Measurements from ENCODE around the gene CEP162. TPM values are rescaled to one million over a fixed set of nuclear protein-coding genes. Genes with fewer than 3 reads are reported as not detected.

Gene CEP162
- total and polyA plus RNA-seq, 2 donors (not counting 1 experiment from before 2014, with no cell fraction given) = 1.8 to 13.4 TPM

DNA sequence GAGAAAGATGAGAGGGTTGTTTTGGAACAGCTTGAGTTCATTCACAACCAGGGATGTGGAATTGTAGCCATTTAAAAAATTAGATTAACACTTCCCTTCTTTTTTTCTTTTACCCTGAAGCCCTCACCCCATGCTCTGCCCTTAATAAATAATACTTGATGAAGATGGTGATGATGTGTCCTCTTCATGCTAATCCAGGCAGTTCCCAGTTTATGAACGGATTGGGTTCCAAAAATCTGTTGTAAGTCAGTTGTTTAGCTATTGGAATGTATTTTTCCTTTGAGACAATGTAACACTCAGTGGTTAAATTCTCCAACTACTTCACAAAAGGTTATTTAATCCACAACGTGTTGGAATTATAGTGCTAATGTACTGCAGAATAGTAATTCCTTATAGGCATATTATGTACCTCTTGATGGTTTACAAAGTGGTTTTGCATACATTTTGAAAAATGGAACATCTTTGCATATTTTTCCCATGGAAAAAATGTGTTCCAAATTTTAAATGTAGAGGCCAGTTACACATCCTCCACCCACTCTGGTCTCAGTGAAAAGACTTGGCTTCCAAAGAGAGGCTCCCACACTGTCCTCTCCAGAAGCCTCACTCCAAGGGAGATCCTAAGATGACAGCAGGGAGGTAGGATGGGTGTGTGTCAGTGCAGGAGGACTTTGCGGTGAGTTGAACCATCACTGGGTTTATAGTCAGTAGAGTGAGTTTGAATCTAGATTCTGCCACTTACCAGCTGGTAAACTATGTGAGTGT, 45.8 kb upstream of the CEP162 start:
- ChIA-PET POLR2A (no interaction called here), CTCF (no interaction called here)
- H3K4me3 Mint-ChIP-seq = no peak overlapping the region
- H3K9me3 Mint-ChIP-seq (ENCODE audit: insufficient read depth) = no peaks in the 10 kb centered on the region
- no peak for DNase-seq
- WGBS (ENCODE audit: insufficient coverage) = 89% methylated on average over 1 of the region's 3 CpGs
- H3K36me3 ChIP-seq (replicated peaks in 1 of 2; ENCODE audit: control extremely low read depth in 1 of 2, control insufficient read depth in 1 of 2, extremely low read depth in 1 of 2, insufficient read depth in 2 of 2, low read length in 1 of 2) = no peaks in the 10 kb centered on the region
- H3K4me1 Mint-ChIP-seq = no peaks in the 10 kb centered on the region
- no peak overlapping the region for H2AFZ ChIP-seq (ENCODE audit: insufficient read depth, low read depth, low read length, poor library complexity, severe bottlenecking)
- H3K27ac Mint-ChIP-seq = no peak overlapping the region
- H3K9me3 ChIP-seq (ENCODE audit: control extremely low read depth in 1 of 3, control insufficient read depth in 2 of 3, insufficient read depth in 1 of 3, low read length in 2 of 3) = no peaks in the 10 kb centered on the region
- no peak overlapping the region for H3K9ac ChIP-seq (ENCODE audit: low read length)
- no peaks in the 10 kb centered on the region for H3K79me2 ChIP-seq (ENCODE audit: control insufficient read depth, insufficient read depth, low read length)
- no peak for ATAC-seq (ENCODE audit: low read depth)
- no peaks in the 10 kb centered on the region for H4K20me1 ChIP-seq (ENCODE audit: control insufficient read depth, insufficient read depth, low read length, poor library complexity, severe bottlenecking)
- no peak overlapping the region for H3K4me3 ChIP-seq (ENCODE audit: control extremely low read depth in 1 of 5, extremely low read depth in 1 of 5, insufficient read depth in 1 of 5, low read depth in 2 of 5, low read length in 4 of 5)
- intact Hi-C loops (cut with micrococcal nuclease) = no loop called here
- no peaks in the 10 kb centered on the region for H3K4me1 ChIP-seq (ENCODE audit: control insufficient read depth in 2 of 2, insufficient read depth in 2 of 2, low read length in 2 of 2)
- H3K27me3 Mint-ChIP-seq = peaks cover 17% of the 10 kb centered on the region
- no peaks in the 10 kb centered on the region for H3K27me3 ChIP-seq (replicated peaks in 1 of 4; ENCODE audit: control extremely low read depth in 1 of 4, control insufficient read depth in 3 of 4, insufficient read depth in 4 of 4, low read length in 3 of 4)
- TF ChIP-seq, protein P1, sequence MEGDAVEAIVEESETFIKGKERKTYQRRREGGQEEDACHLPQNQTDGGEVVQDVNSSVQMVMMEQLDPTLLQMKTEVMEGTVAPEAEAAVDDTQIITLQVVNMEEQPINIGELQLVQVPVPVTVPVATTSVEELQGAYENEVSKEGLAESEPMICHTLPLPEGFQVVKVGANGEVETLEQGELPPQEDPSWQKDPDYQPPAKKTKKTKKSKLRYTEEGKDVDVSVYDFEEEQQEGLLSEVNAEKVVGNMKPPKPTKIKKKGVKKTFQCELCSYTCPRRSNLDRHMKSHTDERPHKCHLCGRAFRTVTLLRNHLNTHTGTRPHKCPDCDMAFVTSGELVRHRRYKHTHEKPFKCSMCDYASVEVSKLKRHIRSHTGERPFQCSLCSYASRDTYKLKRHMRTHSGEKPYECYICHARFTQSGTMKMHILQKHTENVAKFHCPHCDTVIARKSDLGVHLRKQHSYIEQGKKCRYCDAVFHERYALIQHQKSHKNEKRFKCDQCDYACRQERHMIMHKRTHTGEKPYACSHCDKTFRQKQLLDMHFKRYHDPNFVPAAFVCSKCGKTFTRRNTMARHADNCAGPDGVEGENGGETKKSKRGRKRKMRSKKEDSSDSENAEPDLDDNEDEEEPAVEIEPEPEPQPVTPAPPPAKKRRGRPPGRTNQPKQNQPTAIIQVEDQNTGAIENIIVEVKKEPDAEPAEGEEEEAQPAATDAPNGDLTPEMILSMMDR (IDR thresholded peaks at IDR 0.05) = no peak
- TF ChIP-seq EZH2 (IDR thresholded peaks at IDR 0.05; ENCODE audit: borderline replicate concordance, insufficient read depth, low read depth, low read length, poor library complexity, severe bottlenecking) = no peak
- H3K27ac ChIP-seq (ENCODE audit: low read length in 2 of 2) = no peak overlapping the region
- H3K4me2 ChIP-seq (replicated peaks; ENCODE audit: low read depth, low read length, poor library complexity, severe bottlenecking) = no peak overlapping the region

DNA sequence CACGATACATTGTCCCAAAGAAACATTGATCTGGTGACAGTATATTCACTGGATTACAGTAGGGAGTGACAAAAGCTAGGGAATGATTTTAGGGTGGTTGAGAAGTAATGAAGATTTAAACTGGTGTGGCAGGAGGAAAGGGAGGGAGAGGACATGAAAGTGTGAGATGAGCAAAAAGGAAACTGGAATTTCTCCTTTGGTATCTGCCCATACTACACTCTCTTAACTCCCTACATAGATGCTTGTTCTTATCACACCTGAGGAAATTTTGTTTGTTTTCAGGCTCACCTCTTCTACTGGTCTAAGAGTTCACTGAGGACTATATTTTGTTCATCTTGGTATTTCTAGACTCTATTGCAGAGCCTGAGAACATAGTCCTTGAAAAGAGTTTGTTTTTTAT, 44.9 kb upstream of the CEP162 start:
- POLR2A ChIA-PET = no interaction called here
- H3K27me3 Mint-ChIP-seq = peaks cover 14% of the 10 kb centered on the region
- no peaks in the 10 kb centered on the region for H3K27me3 ChIP-seq (replicated peaks in 1 of 4; ENCODE audit: control extremely low read depth in 1 of 4, control insufficient read depth in 3 of 4, insufficient read depth in 4 of 4, low read length in 3 of 4)
- no peak overlapping the region for H3K27ac ChIP-seq (ENCODE audit: low read length in 2 of 2)
- ATAC-seq (ENCODE audit: low read depth) = no peak
- H3K36me3 ChIP-seq (replicated peaks in 1 of 2; ENCODE audit: control extremely low read depth in 1 of 2, control insufficient read depth in 1 of 2, extremely low read depth in 1 of 2, insufficient read depth in 2 of 2, low read length in 1 of 2) = no peaks in the 10 kb centered on the region
- H3K4me1 Mint-ChIP-seq = no peaks in the 10 kb centered on the region
- no peak for TF ChIP-seq EZH2 (IDR thresholded peaks at IDR 0.05; ENCODE audit: borderline replicate concordance, insufficient read depth, low read depth, low read length, poor library complexity, severe bottlenecking)
- TF ChIP-seq, protein P1 (IDR thresholded peaks at IDR 0.05) = no peak
- CTCF ChIA-PET = no interaction called here
- H3K4me3 ChIP-seq (ENCODE audit: control extremely low read depth in 1 of 5, extremely low read depth in 1 of 5, insufficient read depth in 1 of 5, low read depth in 2 of 5, low read length in 4 of 5) = no peak overlapping the region
- H3K4me1 ChIP-seq (ENCODE audit: control insufficient read depth in 2 of 2, insufficient read depth in 2 of 2, low read length in 2 of 2) = no peaks in the 10 kb centered on the region
- no peaks in the 10 kb centered on the region for H3K9me3 ChIP-seq (ENCODE audit: control extremely low read depth in 1 of 3, control insufficient read depth in 2 of 3, insufficient read depth in 1 of 3, low read length in 2 of 3)
- no peaks in the 10 kb centered on the region for H3K79me2 ChIP-seq (ENCODE audit: control insufficient read depth, insufficient read depth, low read length)
- no peak overlapping the region for H3K4me3 Mint-ChIP-seq
- H3K9ac ChIP-seq (ENCODE audit: low read length) = no peak overlapping the region
- intact Hi-C loops (cut with micrococcal nuclease) = no loop called here
- 75% methylated on average over 1 of the region's 1 CpG for WGBS (ENCODE audit: insufficient coverage)
- no peak for DNase-seq
- no peak overlapping the region for H3K4me2 ChIP-seq (replicated peaks; ENCODE audit: low read depth, low read length, poor library complexity, severe bottlenecking)
- no peak overlapping the region for H3K27ac Mint-ChIP-seq
- H4K20me1 ChIP-seq (ENCODE audit: control insufficient read depth, insufficient read depth, low read length, poor library complexity, severe bottlenecking) = no peaks in the 10 kb centered on the region
- no peak overlapping the region for H2AFZ ChIP-seq (ENCODE audit: insufficient read depth, low read depth, low read length, poor library complexity, severe bottlenecking)
- no peaks in the 10 kb centered on the region for H3K9me3 Mint-ChIP-seq (ENCODE audit: insufficient read depth)
